Measurements from ENCODE around the gene HYAL3. TPM values are rescaled to one million over a fixed set of nuclear protein-coding genes. Genes with fewer than 3 reads are reported as not detected.

HYAL3 gene
- total and polyA plus RNA-seq, 2 of the 13 experiments (the other 11 are each of a cell fraction or from before 2014, with no cell fraction given): 5.5 to 10.4 TPM

- TF ChIP-seq CBFB (CRISPR knock-in tag; IDR thresholded peaks at IDR 0.05) (peak; percentile 36; the same call in 1 of the 2 replicates), ZNF34 (CRISPR knock-in tag; IDR thresholded peaks at IDR 0.05; ENCODE audit: borderline replicate concordance) (no peak), PLRG1 (conservative IDR thresholded peaks at IDR 0.05) (no peak), PRPF4 (IDR thresholded peaks at IDR 0.05; ENCODE audit: low read depth, low read length, poor library complexity, severe bottlenecking) (no peak), ZNF772 (CRISPR knock-in tag; IDR thresholded peaks at IDR 0.05) (peak; percentile 89), ESRRA (CRISPR knock-in tag; IDR thresholded peaks at IDR 0.05; ENCODE audit: low read depth) (peak; percentile 59; the same call in 1 of the 2 replicates), REST (IDR thresholded peaks at IDR 0.05; ENCODE audit: borderline replicate concordance in 1 of 2, low read depth in 1 of 2, low read length in 2 of 2) (no peak), KMT2B (CRISPR knock-in tag; IDR thresholded peaks at IDR 0.05) (no peak), LBX2 (CRISPR knock-in tag; IDR thresholded peaks at IDR 0.05; ENCODE audit: borderline replicate concordance) (no peak), GATAD1 (CRISPR knock-in tag; IDR thresholded peaks at IDR 0.05) (peak; percentile 60; the same call in 1 of the 2 replicates), RFXANK (CRISPR knock-in tag; IDR thresholded peaks at IDR 0.05) (no peak), REL (CRISPR knock-in tag; conservative IDR thresholded peaks at IDR 0.05) (no peak), THAP9 (CRISPR knock-in tag; IDR thresholded peaks at IDR 0.05; ENCODE audit: borderline replicate concordance) (peak; percentile 2; the same call in 1 of the 2 replicates), ZNF501 (CRISPR knock-in tag; IDR thresholded peaks at IDR 0.05) (peak; percentile 85), HES4 (CRISPR knock-in tag; IDR thresholded peaks at IDR 0.05; ENCODE audit: borderline replicate concordance) (no peak; the same call in 1 of the 2 replicates)
Observed at GRCh38 chr3:50260027-50260941, 38.9 kb downstream of the HYAL3 start (continued).
